ENCODE measurements around the gene TECTA. TPM values are rescaled to one million over a fixed set of nuclear protein-coding genes. Genes with fewer than 3 reads are reported as not detected.

Gene TECTA
- total RNA-seq, 1 donor from 2014 or later = 0.75 TPM

GRCh38 chr11:121179306-121179705 is 78.3 kb downstream of the TECTA start:
- TF ChIP-seq CTCF (IDR thresholded peaks at IDR 0.05) = no peak
- Mint-ChIP-seq H3K4me3 (ENCODE audit: unreplicated experiment) (no peak overlapping the region), H3K4me1 (ENCODE audit: low read depth) (no peaks in the 10 kb centered on the region), H3K27ac (ENCODE audit: unreplicated experiment) (no peak overlapping the region), H3K9me3 (ENCODE audit: low read depth) (peaks cover 44% of the 10 kb centered on the region), H3K27me3 (ENCODE audit: low read depth) (no peaks in the 10 kb centered on the region), H3K36me3 (ENCODE audit: low read depth) (peaks cover 4% of the 10 kb centered on the region)
- no peak for DNase-seq (ENCODE audit: low spot score)

GRCh38 chr11:121180183-121180582 is 79.1 kb downstream of the TECTA start:
- peaks cover 5% of the 10 kb centered on the region for H3K36me3 Mint-ChIP-seq (ENCODE audit: low read depth)
- H3K27me3 Mint-ChIP-seq (ENCODE audit: low read depth) = peaks cover 4% of the 10 kb centered on the region
- H3K4me1 Mint-ChIP-seq (ENCODE audit: low read depth) = no peaks in the 10 kb centered on the region
- DNase-seq (ENCODE audit: low spot score) = no peak
- no peak for TF ChIP-seq CTCF (IDR thresholded peaks at IDR 0.05)
- peaks cover 41% of the 10 kb centered on the region for H3K9me3 Mint-ChIP-seq (ENCODE audit: low read depth)
- no peak overlapping the region for H3K4me3 Mint-ChIP-seq (ENCODE audit: unreplicated experiment)
- no peak overlapping the region for H3K27ac Mint-ChIP-seq (ENCODE audit: unreplicated experiment)

- no peak for DNase-seq (ENCODE audit: low spot score)
- H3K27me3 Mint-ChIP-seq (ENCODE audit: low read depth) = peaks cover 8% of the 10 kb centered on the region
- peaks cover 4% of the 10 kb centered on the region for H3K9me3 Mint-ChIP-seq (ENCODE audit: low read depth)
- no peaks in the 10 kb centered on the region for H3K4me1 Mint-ChIP-seq (ENCODE audit: low read depth)
- no peak overlapping the region for H3K27ac Mint-ChIP-seq (ENCODE audit: unreplicated experiment)
- H3K36me3 Mint-ChIP-seq (ENCODE audit: low read depth) = peaks cover 1% of the 10 kb centered on the region
- no peak overlapping the region for H3K4me3 Mint-ChIP-seq (ENCODE audit: unreplicated experiment)
- TF ChIP-seq CTCF (IDR thresholded peaks at IDR 0.05) = no peak
Measured at GRCh38 chr11:121188776-121189175, 87.7 kb downstream of the TECTA start.

GRCh38 chr11:121191818-121192217 is 90.8 kb downstream of the TECTA start:
- Mint-ChIP-seq H3K36me3 (ENCODE audit: low read depth) (no peaks in the 10 kb centered on the region), H3K27me3 (ENCODE audit: low read depth) (peaks cover 15% of the 10 kb centered on the region), H3K4me1 (ENCODE audit: low read depth) (peaks cover 7% of the 10 kb centered on the region), H3K9me3 (ENCODE audit: low read depth) (no peaks in the 10 kb centered on the region), H3K4me3 (ENCODE audit: unreplicated experiment) (no peak overlapping the region), H3K27ac (ENCODE audit: unreplicated experiment) (no peak overlapping the region)
- no peak for TF ChIP-seq CTCF (IDR thresholded peaks at IDR 0.05)
- DNase-seq (ENCODE audit: low spot score) = no peak

- Mint-ChIP-seq H3K36me3 (ENCODE audit: low read depth) (no peaks in the 10 kb centered on the region), H3K4me1 (ENCODE audit: low read depth) (peaks cover 7% of the 10 kb centered on the region), H3K4me3 (ENCODE audit: unreplicated experiment) (no peak overlapping the region), H3K27ac (ENCODE audit: unreplicated experiment) (no peak overlapping the region), H3K27me3 (ENCODE audit: low read depth) (peaks cover 13% of the 10 kb centered on the region), H3K9me3 (ENCODE audit: low read depth) (no peaks in the 10 kb centered on the region)
- no peak for DNase-seq (ENCODE audit: low spot score)
- peak; percentile 95 for TF ChIP-seq CTCF (IDR thresholded peaks at IDR 0.05)
Measured at GRCh38 chr11:121194731-121195596, 93.9 kb downstream of the TECTA start.

All from chondrocyte (in vitro differentiated cells).